NCI-H446 (cell line): Measurements from ENCODE around the gene LRRC7.

ENCODE experiments used
- DNase-seq, 2 experiments: peaks; one replicate each; lab custom pipeline; 2025; lab: John Stamatoyannopoulos, UW

The LRRC7 gene

DNA sequence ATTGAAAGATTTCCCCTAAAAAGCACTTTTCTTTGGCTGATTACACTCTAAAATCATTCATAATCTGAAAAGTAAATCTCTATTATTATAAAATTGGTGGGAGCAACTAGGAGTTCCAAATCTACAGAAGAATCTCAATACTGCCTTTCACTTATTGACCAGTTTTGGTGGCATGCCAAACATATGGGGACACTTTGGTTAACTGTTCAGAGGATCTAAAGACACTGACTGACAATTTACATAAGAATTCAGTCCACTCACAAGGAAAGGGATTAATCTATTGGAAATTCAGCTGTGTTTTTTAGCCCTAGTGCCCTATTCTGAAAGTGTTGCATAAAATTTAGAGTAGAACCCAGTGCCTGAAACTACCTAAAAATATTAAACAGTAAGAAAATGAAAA lies 524.1 kb downstream of the LRRC7 start:
- DNase-seq = no peak

DNA sequence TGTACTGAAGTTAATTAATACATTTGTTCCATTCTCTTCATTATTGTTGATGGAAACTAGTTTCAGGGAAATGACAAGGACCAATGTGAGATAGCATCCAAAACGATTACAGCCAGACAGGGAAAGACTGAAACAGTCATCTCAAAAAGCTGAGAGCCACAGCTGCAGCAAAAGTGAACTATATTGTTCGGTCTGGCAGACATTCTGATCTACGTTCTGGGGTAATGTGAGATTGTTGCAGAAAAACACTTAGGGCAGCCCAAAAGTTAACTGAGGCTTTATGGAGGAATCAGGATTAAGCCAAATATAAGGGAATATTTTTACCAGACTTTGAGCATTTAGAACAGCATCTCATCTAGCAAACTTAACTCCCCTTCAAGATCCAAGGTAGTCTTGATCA lies 524.8 kb downstream of the LRRC7 start:
- no peak for DNase-seq

DNA sequence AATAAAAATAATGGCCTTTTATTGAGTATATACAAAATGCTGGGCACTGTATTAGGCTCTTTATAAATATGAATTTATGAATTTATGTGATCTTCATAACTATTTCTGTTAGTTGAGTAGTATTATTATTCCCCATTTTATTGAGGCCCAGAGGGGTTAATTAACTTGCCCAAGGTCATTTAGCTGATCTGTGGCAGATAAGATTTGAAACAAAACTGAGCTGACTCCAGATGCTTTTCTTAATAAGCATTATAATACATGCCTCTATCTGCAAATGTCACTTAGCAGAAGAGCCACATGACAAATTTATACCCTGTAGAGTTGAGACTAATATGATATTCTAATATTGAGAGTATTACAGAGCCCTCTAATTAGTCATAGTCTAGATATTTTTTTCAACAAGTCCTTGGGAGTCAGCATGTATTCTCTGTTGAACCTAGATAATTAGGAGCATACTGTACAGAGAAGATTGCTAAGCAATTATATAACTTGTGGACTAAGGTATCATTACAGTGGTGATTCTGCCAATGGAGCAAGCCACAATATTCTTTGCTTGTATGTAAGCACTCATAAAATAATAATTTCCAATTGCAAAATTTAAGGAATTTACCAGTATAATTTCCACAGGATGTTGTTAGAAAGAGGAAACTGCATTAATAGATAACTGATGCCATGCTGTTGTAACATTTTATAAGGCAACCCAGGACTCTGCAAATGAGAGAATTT lies 525.7 kb downstream of the LRRC7 start:
- no peak for DNase-seq

DNA sequence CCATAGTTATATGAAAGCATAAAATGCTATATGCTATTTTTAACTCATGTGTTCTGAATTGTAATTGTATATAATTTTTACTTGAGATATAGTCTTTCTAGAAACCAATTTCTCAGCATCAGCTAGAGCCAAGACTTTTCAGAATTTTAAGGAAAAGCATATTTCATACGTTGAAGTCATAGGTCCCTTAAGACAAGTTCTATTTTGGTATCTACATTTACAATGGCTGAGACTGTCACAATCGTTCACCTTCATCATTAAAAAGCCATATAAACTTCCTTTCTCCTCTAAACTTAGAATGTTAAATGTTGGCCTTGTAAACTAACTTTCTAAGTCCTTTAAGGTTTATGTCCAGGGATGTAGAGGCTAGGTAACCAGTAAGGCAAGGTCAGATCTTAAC lies 533.5 kb downstream of the LRRC7 start:
- no peak for DNase-seq

DNA sequence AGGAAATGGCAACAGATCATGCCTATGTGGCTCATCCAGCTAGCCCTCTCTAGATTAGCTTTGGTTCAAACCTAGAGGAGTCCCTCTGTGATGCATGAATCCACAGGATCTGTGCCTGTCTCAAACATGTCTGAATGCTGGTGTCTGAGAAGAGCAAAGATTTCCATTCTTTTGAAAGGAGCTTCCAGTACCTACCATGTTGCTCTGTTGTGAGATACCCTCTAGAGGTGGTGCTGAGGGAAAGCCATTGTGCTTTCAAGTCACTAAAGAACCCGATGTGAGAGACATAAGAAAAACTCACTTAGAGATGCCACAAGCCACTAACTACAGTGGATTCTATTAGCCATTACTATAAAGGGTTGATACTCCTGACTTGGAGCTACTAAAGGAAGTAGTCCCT lies 534.1 kb downstream of the LRRC7 start:
- DNase-seq = no peak

DNA sequence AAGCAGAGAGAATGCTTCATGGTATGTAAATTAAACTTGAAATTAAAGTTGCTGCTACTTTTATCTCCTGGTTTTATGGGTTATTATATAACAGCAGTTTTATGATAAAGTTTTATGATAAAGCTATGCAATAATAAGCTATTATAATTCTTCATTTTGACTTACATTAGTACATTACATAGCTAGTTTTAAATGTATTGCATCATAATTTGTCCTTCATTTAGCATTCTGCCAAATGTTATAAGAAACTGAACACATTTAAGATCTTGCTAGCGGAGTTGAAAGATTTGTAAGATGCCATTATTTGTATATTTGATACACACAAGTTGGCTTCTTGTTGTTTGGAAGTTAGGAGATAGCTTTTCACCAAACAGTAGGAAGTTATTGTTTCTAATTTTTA lies 536.0 kb downstream of the LRRC7 start:
- DNase-seq = no peak

DNA sequence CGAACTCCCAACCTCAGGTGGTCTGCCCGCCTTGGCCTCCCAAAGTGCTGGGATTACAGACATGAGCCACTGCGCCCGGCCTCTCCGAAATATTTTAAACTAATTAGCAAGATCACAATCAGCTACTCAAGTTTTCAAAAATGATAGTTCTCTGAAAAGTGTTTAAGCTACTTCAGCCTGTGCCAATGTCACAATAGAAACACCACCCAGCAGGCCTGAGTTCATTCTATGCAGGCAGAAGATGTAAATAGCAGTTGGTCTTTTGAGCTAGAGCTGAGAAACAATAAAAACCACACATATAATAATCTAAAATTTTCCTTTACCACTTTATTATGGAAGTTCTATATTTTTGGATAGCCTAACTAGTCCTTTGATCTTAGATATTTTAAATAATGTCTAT lies 541.5 kb downstream of the LRRC7 start:
- no peak for DNase-seq

DNA sequence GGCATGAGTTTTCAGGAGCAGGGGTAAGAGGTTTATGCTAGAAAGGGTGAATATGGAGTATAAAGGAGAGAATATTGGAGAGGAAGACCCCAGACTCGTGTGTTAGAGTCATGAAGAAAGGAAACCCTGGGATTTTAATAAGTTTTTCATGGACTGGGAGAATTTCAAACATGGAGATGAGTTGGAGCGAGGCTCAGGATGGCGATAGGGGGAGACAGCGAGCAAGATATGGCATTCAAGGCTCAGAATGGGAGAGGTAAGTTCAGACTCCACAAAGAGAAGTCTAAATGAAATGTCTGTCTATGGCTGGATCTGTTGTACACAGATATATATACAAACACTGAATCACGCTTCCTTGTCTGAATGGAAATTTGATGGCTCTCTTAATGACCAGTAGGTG lies 545.1 kb downstream of the LRRC7 start:
- DNase-seq = no peak

DNA sequence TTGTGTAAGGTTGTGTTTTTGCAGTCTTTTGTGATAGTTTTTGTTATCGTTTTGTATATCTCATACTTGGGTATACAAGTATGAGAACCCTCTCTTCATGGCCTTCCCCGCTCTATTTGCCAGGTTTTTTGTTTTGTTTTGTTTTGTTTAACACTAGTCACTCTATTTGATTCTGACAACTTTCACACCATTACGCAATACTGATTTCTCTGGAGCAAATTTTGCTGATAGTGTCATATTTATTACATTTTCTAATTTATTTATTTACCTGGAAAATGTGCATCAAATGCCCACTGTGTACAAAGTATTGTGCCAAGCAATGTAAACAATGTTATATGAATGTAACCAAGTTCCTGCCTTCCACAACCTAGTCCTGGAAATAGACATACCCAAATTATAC lies 547.6 kb downstream of the LRRC7 start:
- no peak for DNase-seq

DNA sequence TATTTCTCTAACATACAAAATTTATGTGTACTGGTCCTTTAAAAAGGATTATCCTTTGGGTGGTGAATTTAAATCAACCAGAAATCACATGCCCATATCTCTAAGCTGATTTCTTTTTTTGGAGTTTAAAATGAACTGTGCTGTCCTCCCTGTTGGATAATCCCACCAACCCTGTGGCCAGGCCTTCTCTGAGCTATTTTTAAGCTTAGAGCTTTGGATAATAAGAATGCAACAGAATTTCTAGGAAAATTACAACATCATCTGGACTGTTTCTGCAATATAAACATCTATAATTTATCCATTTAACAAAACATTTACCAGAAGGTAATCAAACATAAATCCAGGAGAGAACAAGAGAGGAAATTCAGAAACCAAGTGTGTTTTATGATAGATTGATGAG lies 549.3 kb downstream of the LRRC7 start:
- no peak for DNase-seq

DNA sequence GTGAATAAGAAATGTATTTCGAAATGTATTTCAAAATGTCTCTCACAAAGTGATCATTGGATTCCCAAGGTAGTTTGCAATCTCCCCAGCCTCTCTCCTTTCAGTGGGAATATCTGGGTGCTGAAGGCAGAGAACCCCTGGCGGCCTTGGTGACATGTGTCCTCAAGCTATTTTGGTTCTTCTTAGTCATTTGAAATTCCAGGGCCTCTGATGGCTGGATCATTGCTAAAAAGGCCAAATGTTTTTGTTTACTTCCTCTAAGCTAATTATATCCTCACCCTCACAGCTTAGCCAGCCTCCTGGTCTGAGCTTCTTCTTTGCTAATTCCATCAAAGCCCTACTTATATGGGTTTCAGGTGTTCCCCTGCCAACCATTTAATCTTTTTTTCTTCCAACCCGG lies 566.4 kb downstream of the LRRC7 start:
- no peak for DNase-seq

DNA sequence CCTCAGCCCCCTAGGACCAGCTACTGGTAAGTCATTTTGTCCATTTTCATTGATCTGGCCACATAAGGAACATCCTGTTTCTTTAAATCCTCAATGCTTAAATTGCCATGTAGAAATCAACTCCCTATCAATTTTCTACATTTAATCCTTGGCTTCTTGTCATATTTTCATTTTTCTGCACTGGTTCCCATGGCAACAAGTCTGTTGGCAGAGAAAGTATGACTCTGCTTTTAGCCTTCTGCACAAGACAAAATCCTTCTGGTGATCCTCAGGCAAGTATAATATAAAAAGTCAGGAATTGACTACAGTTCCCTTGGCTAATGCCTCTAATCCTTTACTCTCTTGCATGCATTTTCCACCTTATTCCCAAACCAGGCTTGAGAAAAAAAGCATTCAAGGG lies 572.6 kb downstream of the LRRC7 start:
- DNase-seq = peak; percentile 67 to 73

DNA sequence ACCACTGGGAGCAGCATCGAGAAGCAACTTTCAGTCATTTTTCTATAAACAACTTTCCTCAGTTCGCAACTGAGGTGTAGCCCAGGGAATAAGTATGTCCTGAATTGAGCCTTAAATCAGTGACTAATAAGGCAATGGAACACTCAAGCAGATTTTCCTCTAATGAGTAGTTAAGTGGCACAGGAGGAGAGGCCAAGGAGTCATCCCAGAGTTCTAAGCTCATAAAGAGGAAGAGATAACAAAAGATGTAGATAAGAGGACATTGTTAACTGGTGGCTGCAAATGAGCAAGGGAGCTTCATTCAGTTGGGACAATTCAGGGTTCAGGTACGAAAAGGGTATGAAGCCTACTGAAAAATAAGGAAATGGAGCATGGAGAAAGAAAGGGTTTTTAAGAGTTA lies 573.2 kb downstream of the LRRC7 start:
- DNase-seq = no peak

DNA sequence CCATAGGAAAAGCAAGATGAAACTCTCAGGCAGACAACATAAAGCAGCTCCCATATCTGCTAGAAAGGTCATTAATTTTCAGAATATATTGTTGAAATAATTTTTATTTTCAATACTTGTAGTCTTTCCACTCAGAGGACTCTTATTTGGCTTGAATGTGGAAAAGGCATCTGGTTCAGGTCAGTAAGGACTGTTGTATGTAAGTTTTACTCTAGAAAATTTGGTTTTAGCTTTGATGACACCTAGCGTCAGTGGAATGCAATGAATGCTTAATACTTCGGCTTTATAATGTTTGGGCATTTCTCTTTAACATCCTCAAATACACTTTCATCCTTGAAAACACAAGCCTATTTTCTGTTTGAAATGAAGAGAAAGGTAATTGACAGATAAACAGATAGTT lies 574.4 kb downstream of the LRRC7 start:
- peak in 1 of 2 experiments; percentile 25 for DNase-seq

DNA sequence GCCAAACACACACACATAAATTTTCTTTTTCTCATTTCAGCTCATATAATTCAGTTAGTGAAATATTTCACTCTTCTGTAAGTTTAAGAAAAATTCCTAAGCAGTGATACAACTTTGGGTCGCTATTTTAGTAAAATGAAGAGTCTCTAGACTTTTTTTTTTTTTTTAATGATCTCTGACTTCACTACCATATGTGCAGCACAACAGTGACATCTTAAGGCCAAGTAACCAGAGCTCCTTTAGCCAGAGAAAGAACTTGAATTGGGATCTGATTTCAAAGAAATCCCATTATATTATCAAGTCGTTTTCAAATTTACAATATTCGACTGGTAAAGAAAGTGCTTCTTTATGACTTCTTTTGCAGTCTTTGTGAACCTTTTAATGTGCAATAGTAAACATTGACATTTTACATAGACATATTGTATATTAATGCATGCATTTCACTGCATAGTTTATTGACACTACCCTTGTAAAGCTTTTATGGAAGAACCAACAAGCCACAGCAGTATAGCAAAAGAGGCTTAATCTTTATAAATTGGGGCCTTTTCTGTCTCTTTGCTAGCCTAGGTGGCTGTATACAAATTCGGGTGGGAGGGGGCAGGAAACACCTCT lies 575.4 kb downstream of the LRRC7 start:
- peak; percentile 11 to 34 for DNase-seq

DNA sequence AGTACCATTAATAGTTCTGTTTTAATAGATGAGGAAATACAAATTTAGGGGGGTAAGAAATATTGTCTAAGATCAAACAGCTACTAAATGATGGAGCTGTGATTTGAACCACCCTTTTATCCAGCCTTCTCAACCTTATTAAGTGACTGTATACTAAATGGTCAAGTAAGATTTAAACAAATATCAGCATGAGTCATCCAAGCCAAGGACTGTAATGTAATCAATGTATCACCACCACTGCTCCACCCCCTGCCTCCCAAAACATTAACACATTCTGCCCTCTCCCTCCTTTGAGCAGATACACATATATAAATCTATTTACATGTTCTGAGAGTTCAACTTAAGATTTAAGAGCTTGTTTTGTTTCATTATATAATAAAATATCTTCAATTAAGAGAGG lies 578.8 kb downstream of the LRRC7 start:
- DNase-seq = no peak

DNA sequence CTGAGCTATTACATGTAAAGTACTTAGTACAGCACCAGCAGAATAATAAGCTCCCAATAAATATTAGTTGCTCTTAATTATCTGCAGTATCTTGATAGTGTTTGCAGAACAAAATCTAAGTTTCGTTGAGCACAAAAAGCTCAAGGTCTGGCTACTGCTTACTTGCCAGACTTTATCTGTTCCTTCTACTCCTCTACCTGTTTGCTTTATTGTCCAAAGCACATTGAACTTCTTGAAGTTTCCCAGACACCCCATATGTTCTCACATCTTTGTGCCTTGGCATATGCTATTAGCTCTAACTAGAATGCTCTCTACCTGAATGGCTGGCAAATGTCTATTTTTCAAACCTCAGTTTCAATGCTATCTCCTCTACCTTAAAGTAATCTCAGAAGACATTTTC lies 582.7 kb downstream of the LRRC7 start:
- DNase-seq = no peak

DNA sequence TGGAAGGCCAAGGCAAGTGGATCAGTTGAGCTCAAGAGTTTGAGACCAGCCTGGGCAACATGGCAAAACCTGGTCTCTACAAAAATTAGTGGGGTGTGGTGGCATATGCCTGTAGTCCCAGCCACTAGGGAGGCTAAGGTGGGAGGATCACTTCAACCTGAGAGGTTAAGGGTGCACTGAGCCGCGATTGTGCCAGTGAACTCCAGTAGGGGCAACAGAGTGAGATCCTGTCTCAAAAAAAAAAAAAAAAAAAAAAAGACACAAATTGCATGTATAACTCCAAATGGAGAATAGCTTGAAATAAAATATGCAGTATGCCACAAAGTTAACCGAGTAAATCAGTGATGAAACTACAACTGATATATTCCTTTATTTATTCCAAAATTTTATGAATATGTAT lies 586.0 kb downstream of the LRRC7 start:
- no peak for DNase-seq

DNA sequence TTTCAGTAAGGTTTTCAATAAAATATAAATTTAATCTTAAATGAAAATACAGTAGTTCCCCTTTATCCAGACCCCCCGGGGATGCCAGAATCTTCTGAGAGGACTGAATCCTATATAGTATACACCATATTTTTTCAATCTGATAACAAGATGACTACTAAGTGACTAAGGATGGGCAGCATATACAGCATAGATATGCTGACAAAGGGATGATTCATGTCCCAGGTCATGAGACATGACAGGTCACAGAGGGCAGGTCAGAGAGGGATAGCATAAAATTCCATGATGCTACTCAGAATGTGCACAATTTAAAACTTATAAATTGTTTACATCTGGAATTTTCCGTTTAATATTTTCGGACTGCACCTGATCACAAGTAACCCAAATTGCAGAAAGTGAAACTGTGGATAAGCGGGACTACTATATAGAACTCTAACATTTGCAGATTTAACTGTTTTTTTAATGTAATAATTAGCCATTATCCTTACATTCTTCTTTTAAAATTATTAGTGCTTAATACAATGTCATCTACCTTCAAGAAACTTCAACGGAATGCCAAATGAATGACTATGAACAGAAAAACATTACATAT lies 588.9 kb downstream of the LRRC7 start:
- no peak for DNase-seq

DNA sequence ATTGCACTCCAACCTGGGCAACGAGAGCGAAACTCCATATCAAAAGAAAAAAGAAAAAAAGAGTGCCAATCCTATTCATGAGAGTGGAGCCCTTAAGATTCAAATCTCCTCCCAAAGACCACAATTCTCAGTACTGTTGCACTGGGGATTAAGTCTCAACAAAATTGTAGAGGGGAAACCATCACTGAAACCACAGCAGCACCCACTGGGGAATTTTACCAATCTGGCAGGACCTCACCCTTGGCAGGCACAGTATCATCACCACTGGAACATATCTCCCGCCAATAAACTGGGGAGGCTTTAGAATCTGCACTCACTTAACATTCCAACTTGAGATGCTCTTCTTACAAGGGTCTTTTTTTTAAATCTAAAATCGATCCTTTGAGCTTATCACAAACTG lies 596.6 kb downstream of the LRRC7 start:
- DNase-seq = no peak

DNA sequence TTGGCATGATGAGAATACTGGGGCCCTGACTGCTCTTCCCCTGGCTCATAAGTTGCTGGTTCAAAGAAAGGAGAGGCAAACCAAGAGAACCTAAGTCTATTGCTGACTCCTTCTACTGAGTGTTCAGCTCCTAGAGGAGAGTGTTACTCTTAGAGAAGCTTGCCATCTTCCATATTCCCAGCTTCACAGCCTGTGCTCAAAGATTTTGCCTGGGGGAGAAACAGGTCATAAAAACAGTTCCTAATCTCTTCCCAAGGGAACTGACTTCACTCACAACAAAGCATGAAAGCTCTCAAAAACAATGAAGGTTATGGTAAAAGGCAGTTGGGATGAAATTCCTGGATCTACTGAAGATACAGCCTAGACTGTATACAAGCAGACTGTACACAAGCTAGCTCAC lies 600.6 kb downstream of the LRRC7 start:
- no peak for DNase-seq

DNA sequence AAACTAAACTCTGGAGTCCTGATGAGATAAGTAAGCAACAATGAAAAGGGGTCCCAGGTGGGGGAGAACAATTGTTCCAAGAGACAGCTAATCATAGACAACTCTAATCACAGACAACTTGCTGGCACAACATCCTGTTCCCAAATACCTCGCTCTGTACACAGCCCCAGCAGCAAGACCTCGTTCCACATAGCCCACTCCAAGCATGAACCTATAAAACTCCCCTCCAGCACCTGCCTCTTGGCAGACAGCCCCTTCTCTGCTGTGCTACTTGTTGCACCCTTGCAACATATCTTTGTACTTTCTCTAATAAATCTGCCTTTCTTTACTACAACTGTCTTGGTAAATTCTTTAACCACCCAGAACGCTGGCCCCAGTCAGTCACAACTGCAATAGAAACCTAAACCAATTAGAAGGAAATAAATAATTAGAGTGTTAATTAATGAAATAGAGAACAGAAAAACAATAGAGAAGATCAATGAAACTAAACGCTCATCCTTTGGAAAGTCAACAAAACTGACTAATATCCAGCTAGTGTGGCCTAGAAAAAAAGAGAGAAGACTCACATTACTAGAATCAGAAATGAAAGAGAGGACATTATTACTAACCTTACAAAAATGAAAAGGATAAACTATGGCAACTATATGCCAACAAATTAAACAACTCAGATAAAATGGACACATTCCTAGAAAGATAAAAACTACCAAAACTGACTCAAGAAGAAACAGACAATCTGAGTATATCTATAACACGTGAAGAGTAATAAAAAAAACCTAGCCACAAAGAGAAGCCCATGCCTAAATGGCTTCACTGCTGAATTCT lies 601.5 kb downstream of the LRRC7 start:
- DNase-seq = no peak

DNA sequence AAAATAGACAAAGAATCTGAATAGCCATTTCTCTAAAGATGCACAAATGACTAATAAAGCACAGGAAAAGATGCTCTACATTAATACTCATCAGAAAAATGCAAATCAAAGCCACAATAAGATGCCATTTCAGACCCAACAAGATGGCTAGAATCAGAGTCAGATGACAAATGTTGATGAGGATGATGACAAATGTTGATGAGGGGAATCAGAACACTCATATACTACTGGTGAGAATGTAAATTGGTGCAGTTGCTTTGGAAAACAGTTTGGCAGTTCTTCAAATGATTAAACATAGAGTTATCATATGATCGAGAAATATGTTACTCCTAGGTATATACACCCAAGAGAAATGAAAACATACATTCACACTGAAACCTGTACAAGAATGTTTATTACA lies 603.8 kb downstream of the LRRC7 start:
- DNase-seq = no peak
